Measurements from ENCODE around the gene GTF2A1.

GTF2A1 gene

DNA sequence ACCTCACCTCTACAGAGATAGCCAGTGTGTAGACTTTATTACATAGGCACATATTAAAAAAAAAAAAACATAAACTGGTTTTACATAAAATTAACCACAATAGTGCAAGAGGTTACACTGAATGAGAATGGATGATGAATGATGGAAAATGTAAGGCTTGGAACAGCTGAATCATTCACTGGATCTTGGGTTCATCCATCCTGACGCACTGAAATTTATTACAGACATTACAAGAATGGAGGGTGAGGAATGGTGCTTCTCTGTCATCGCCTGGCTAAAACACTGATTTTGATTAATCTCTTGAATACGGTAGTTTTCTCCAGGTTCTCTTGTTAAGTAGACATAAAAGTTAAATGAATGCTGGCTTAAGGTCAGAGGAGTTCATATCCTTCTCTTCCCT, 40.0 kb upstream of the GTF2A1 start:
- Histone ChIP-seq H2BK15ac (ENCODE audit: low read depth, poor library complexity, severe bottlenecking) (no peak overlapping the region), H3K27me3 (ENCODE audit: control insufficient read depth in 1 of 2, insufficient read depth in 1 of 2, low read length in 2 of 2) (no peaks in the 10 kb centered on the region), H4K91ac (ENCODE audit: low read length) (no peak overlapping the region), H2BK5ac (ENCODE audit: low read depth, low read length, poor library complexity, severe bottlenecking) (no peak overlapping the region), H4K8ac (ENCODE audit: low read length) (no peak overlapping the region), H3K4ac (ENCODE audit: low read depth in 1 of 2, low read length in 2 of 2) (no peak overlapping the region), H2BK120ac (ENCODE audit: low read depth, low read length) (no peak overlapping the region), H3K4me1 (ENCODE audit: control insufficient read depth, insufficient read depth, low read depth, low read length) (no peaks in the 10 kb centered on the region), H3K23ac (ENCODE audit: low read length in 2 of 2) (no peak overlapping the region), H3K9me3 (ENCODE audit: control insufficient read depth, low read length) (no peaks in the 10 kb centered on the region), H2BK12ac (ENCODE audit: low read length in 2 of 2) (no peak overlapping the region), H3K4me2 (ENCODE audit: low read length, poor library complexity, severe bottlenecking) (no peak overlapping the region), H3K4me3 (ENCODE audit: insufficient read depth in 1 of 2, low read depth in 1 of 2, low read length in 2 of 2) (no peak overlapping the region), H2AFZ (ENCODE audit: low read depth, low read length) (no peak overlapping the region), H3K36me3 (ENCODE audit: control insufficient read depth in 1 of 2, insufficient read depth in 2 of 2, low read depth in 1 of 2, low read length in 2 of 2) (peaks cover 0 to 10% of the 10 kb centered on the region in 2 experiments), H3K18ac (ENCODE audit: low read depth in 1 of 2, low read length in 2 of 2) (no peak overlapping the region), H3K14ac (ENCODE audit: low read length in 2 of 2) (no peak overlapping the region), H3K79me1 (replicated peaks; ENCODE audit: low read length, poor library complexity, severe bottlenecking) (no peaks in the 10 kb centered on the region), H3K27ac (ENCODE audit: low read length, poor library complexity, severe bottlenecking) (no peak overlapping the region), H3K9ac (ENCODE audit: low read length) (no peak overlapping the region), H2AK5ac (ENCODE audit: low read length, severe bottlenecking) (no peak overlapping the region)
- no peak for DNase-seq
- WGBS = 100% methylated on average over 2 of the region's 3 CpGs

DNA sequence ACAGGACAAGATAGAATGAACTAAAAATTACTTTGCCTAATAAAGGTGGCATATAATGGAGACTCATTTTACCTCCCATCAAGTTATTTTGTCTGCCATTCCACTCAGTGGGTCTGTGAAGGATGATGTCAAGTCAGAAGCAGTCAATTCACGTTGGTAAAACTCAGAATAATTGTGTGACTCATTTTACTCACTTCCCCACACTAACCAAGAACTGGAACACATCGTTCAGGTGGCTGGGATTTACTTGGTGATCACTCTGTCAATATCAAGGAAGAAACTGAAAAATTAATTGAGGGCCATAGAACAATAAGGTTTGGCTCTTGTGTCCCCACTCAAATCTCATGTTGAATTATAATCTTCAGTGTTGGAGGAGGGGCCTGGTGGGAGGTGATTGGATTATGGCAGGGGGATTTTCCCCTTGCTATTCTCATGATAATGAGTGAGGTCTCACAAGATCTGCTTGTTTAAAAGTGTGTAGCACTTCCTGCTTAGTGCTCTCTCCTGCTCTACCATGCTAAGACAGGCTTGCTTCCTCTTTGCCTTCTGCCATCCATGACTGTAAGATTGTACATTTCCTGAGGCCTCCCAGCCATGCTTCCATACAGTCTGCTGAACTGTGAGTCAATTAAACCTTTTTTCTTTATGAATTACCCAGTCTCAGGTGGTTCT, 35.7 kb upstream of the GTF2A1 start:
- no peak overlapping the region for H3K4me2 ChIP-seq (ENCODE audit: low read length, poor library complexity, severe bottlenecking)
- H4K8ac ChIP-seq (ENCODE audit: low read length) = no peak overlapping the region
- no peak overlapping the region for H2BK15ac ChIP-seq (ENCODE audit: low read depth, poor library complexity, severe bottlenecking)
- H3K18ac ChIP-seq (ENCODE audit: low read depth in 1 of 2, low read length in 2 of 2) = no peak overlapping the region
- no peaks in the 10 kb centered on the region for H3K9me3 ChIP-seq (ENCODE audit: control insufficient read depth, low read length)
- no peak overlapping the region for H3K4ac ChIP-seq (ENCODE audit: low read depth in 1 of 2, low read length in 2 of 2)
- H4K91ac ChIP-seq (ENCODE audit: low read length) = no peak overlapping the region
- no peak overlapping the region for H2AK5ac ChIP-seq (ENCODE audit: low read length, severe bottlenecking)
- no peak overlapping the region for H2AFZ ChIP-seq (ENCODE audit: low read depth, low read length)
- no peak overlapping the region for H2BK5ac ChIP-seq (ENCODE audit: low read depth, low read length, poor library complexity, severe bottlenecking)
- no peak overlapping the region for H2BK12ac ChIP-seq (ENCODE audit: low read length in 2 of 2)
- no peak overlapping the region for H3K27ac ChIP-seq (ENCODE audit: low read length, poor library complexity, severe bottlenecking)
- H3K4me3 ChIP-seq (ENCODE audit: insufficient read depth in 1 of 2, low read depth in 1 of 2, low read length in 2 of 2) = no peak overlapping the region
- no peaks in the 10 kb centered on the region for H3K27me3 ChIP-seq (ENCODE audit: control insufficient read depth in 1 of 2, insufficient read depth in 1 of 2, low read length in 2 of 2)
- H2BK120ac ChIP-seq (ENCODE audit: low read depth, low read length) = no peak overlapping the region
- no peaks in the 10 kb centered on the region for H3K79me1 ChIP-seq (replicated peaks; ENCODE audit: low read length, poor library complexity, severe bottlenecking)
- no peak overlapping the region for H3K23ac ChIP-seq (ENCODE audit: low read length in 2 of 2)
- H3K4me1 ChIP-seq (ENCODE audit: control insufficient read depth, insufficient read depth, low read depth, low read length) = no peaks in the 10 kb centered on the region
- no peak overlapping the region for H3K9ac ChIP-seq (ENCODE audit: low read length)
- peaks cover 0 to 6% of the 10 kb centered on the region in 2 experiments for H3K36me3 ChIP-seq (ENCODE audit: control insufficient read depth in 1 of 2, insufficient read depth in 2 of 2, low read depth in 1 of 2, low read length in 2 of 2)
- WGBS = 44% methylated on average over 1 of the region's 2 CpGs
- no peak for DNase-seq
- no peak overlapping the region for H3K14ac ChIP-seq (ENCODE audit: low read length in 2 of 2)

DNA sequence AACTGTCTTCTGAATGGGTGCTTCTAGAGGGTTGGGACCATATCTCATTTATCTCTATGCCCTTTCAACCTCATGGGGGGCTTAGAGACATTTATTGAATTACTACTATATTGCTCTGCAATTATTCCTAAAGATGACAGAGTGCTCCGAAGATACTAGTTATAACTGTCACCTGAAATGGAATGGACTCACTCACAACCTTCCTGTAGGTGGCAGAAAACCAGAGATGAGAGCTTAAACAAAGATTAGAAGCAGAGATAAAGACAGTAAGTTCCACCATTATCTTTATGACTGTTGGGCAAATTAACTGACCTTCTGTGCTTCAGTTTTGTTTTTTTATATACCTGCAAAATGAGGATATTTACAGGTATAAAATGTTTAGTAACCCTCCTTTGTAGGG, 31.5 kb upstream of the GTF2A1 start:
- Histone ChIP-seq H2BK5ac (ENCODE audit: low read depth, low read length, poor library complexity, severe bottlenecking) (no peak overlapping the region), H3K4me3 (ENCODE audit: insufficient read depth in 1 of 2, low read depth in 1 of 2, low read length in 2 of 2) (no peak overlapping the region), H3K4me2 (ENCODE audit: low read length, poor library complexity, severe bottlenecking) (no peak overlapping the region), H3K4me1 (ENCODE audit: control insufficient read depth, insufficient read depth, low read depth, low read length) (no peaks in the 10 kb centered on the region), H3K9me3 (ENCODE audit: control insufficient read depth, low read length) (no peaks in the 10 kb centered on the region), H3K4ac (ENCODE audit: low read depth in 1 of 2, low read length in 2 of 2) (no peak overlapping the region), H3K23ac (ENCODE audit: low read length in 2 of 2) (no peak overlapping the region), H4K8ac (ENCODE audit: low read length) (no peak overlapping the region), H4K91ac (ENCODE audit: low read length) (no peak overlapping the region), H3K27ac (ENCODE audit: low read length, poor library complexity, severe bottlenecking) (no peak overlapping the region), H3K79me1 (replicated peaks; ENCODE audit: low read length, poor library complexity, severe bottlenecking) (no peaks in the 10 kb centered on the region), H2BK15ac (ENCODE audit: low read depth, poor library complexity, severe bottlenecking) (no peak overlapping the region), H3K18ac (ENCODE audit: low read depth in 1 of 2, low read length in 2 of 2) (no peak overlapping the region), H2AFZ (ENCODE audit: low read depth, low read length) (no peak overlapping the region), H3K9ac (ENCODE audit: low read length) (no peak overlapping the region), H3K36me3 (ENCODE audit: control insufficient read depth in 1 of 2, insufficient read depth in 2 of 2, low read depth in 1 of 2, low read length in 2 of 2) (no peaks in the 10 kb centered on the region), H2AK5ac (ENCODE audit: low read length, severe bottlenecking) (no peak overlapping the region), H3K14ac (ENCODE audit: low read length in 2 of 2) (no peak overlapping the region), H3K27me3 (ENCODE audit: control insufficient read depth in 1 of 2, insufficient read depth in 1 of 2, low read length in 2 of 2) (no peaks in the 10 kb centered on the region), H2BK12ac (ENCODE audit: low read length in 2 of 2) (no peak overlapping the region), H2BK120ac (ENCODE audit: low read depth, low read length) (no peak overlapping the region)
- WGBS = no CpG with 5 or more reads among the region's 1 CpG
- DNase-seq = no peak

DNA sequence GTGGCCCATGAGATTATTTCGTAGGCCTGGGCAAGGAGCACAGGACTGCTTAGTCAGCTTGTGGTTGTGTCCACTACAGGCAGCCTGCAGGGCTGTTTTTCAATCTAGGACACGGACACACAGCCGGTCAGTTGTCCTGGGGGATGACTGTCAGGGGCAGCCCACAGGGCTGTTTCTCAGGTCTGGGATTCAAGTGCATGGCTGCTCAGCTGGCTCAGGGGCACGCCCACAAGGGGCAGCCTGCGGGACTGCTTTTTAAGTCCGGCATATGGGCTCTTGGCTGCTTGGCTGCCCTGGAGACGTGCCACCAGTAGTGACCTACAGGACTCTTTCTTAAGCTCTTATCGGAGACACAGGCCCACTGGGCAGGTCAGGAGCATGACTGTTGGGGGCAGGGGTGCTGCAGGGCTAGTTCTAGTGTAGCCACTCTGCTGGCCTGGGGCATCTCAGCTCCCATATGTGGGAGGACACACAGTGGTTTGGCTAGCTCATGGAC, 26.6 kb upstream of the GTF2A1 start:
- Histone ChIP-seq H3K4me2 (ENCODE audit: low read length, poor library complexity, severe bottlenecking) (no peak overlapping the region), H3K9ac (ENCODE audit: low read length) (no peak overlapping the region), H3K27ac (ENCODE audit: low read length, poor library complexity, severe bottlenecking) (no peak overlapping the region), H3K9me3 (ENCODE audit: control insufficient read depth, low read length) (peaks cover 2% of the 10 kb centered on the region), H2BK12ac (ENCODE audit: low read length in 2 of 2) (no peak overlapping the region), H3K18ac (ENCODE audit: low read depth in 1 of 2, low read length in 2 of 2) (no peak overlapping the region), H3K4me3 (ENCODE audit: insufficient read depth in 1 of 2, low read depth in 1 of 2, low read length in 2 of 2) (no peak overlapping the region), H3K4me1 (ENCODE audit: control insufficient read depth, insufficient read depth, low read depth, low read length) (no peaks in the 10 kb centered on the region), H2BK5ac (ENCODE audit: low read depth, low read length, poor library complexity, severe bottlenecking) (no peak overlapping the region), H2AFZ (ENCODE audit: low read depth, low read length) (no peak overlapping the region), H3K79me1 (replicated peaks; ENCODE audit: low read length, poor library complexity, severe bottlenecking) (no peaks in the 10 kb centered on the region), H3K27me3 (ENCODE audit: control insufficient read depth in 1 of 2, insufficient read depth in 1 of 2, low read length in 2 of 2) (no peaks in the 10 kb centered on the region), H2BK120ac (ENCODE audit: low read depth, low read length) (no peak overlapping the region), H4K8ac (ENCODE audit: low read length) (no peak overlapping the region), H4K91ac (ENCODE audit: low read length) (no peak overlapping the region), H2BK15ac (ENCODE audit: low read depth, poor library complexity, severe bottlenecking) (no peak overlapping the region), H2AK5ac (ENCODE audit: low read length, severe bottlenecking) (no peak overlapping the region), H3K4ac (ENCODE audit: low read depth in 1 of 2, low read length in 2 of 2) (no peak overlapping the region), H3K14ac (ENCODE audit: low read length in 2 of 2) (no peak overlapping the region), H3K36me3 (ENCODE audit: control insufficient read depth in 1 of 2, insufficient read depth in 2 of 2, low read depth in 1 of 2, low read length in 2 of 2) (no peaks in the 10 kb centered on the region), H3K23ac (ENCODE audit: low read length in 2 of 2) (no peak overlapping the region)
- DNase-seq = no peak
- WGBS = 74% methylated on average over 8 of the region's 8 CpGs

All from mesenchymal stem cell (in vitro differentiated cells and primary cell).